Ascending aorta (tissue), 2 donors: ENCODE results near the gene VPS41. TPM values are rescaled to one million over a fixed set of nuclear protein-coding genes. Genes with fewer than 3 reads are reported as not detected.

Experiments
- DNase-seq, 2 donors: peaks; one replicate each; pipeline ENCODE4 v3.0.0-alpha.2; 2019; ENCODE audit warnings: low spot score in 2 of 2
- H3K27ac ChIP-seq, 2 donors: fragments of 200-600 bp; sonication (generic); one replicate each; pipeline ENCODE4 v1.5.1; 2016 to 2017; ENCODE audit warnings: mild to moderate bottlenecking in 1 of 2
- H3K27me3 ChIP-seq: fragments of 200-600 bp; sonication (generic); one replicate; pipeline ENCODE4 v1.5.1; 2017
- H3K36me3 ChIP-seq, 2 donors: fragments of 200-600 bp; sonication (generic); one replicate each; pipeline ENCODE4 v1.5.1; 2016
- H3K4me1 ChIP-seq, 2 donors: fragments of 200-600 bp; sonication (generic); one replicate each; pipeline ENCODE4 v1.5.1; 2016 to 2017; ENCODE audit warnings: mild to moderate bottlenecking in 1 of 2
- H3K4me3 ChIP-seq, 2 donors: fragments of 200-600 bp; sonication (generic); one replicate each; pipeline ENCODE4 v1.5.1; 2016 to 2017; ENCODE audit warnings: mild to moderate bottlenecking in 1 of 2
- H3K9me3 ChIP-seq, 2 donors: fragments of 200-600 bp; sonication (generic); one replicate each; pipeline ENCODE4 v1.5.1; 2016
- intact Hi-C: fragments of 100-400 bp; cut with DNase I; formaldehyde crosslinking; loops from one replicate; pipeline ENCODE4 v1.15.1; 2023
- total RNA-seq: library from RNA; depleted of rRNA; stranded (reverse); fragments of >200 nt; gene quantifications from one replicate; pipeline ENCODE4 v1.1.0, GENCODE V29; 2016
- TF ChIP-seq, protein P1 (sequence below), 3 experiments: fragments of 200-600 bp in 2 of 3; fragments of 450-650 bp in 1 of 3; sonication (generic) in 2 of 3; IDR thresholded peaks; one replicate each; pipeline ENCODE4 v1.5.1; 2016 to 2019; ENCODE audit warnings: antibody characterized with exemption in 3 of 3, mild to moderate bottlenecking in 1 of 3, moderate library complexity in 1 of 3

Gene VPS41
- total RNA-seq, 1 donor from 2014 or later = 13.4 TPM

DNA sequence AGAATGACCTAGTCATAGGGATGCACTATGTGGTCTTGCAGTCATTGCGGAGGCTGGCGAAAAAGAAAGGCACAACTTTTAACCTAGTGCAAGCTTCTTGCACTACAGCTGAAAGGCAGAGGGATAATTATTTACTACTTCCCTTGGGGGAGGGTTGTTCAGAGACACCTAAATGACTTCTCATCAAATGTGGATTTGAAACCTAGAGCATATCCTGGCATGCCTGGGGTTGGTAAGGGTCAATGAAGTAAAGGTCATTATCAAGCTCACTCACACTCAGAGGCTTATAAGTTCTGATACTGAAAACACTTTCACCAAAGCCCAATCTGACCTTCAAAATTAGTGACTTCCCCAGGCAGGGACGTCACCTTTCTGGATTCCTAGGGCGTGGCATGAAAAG is 168.9 kb downstream of the VPS41 start:
- no peaks in the 10 kb centered on the region for H3K4me1 ChIP-seq
- H3K27ac ChIP-seq = no peak overlapping the region
- TF ChIP-seq, protein P1, sequence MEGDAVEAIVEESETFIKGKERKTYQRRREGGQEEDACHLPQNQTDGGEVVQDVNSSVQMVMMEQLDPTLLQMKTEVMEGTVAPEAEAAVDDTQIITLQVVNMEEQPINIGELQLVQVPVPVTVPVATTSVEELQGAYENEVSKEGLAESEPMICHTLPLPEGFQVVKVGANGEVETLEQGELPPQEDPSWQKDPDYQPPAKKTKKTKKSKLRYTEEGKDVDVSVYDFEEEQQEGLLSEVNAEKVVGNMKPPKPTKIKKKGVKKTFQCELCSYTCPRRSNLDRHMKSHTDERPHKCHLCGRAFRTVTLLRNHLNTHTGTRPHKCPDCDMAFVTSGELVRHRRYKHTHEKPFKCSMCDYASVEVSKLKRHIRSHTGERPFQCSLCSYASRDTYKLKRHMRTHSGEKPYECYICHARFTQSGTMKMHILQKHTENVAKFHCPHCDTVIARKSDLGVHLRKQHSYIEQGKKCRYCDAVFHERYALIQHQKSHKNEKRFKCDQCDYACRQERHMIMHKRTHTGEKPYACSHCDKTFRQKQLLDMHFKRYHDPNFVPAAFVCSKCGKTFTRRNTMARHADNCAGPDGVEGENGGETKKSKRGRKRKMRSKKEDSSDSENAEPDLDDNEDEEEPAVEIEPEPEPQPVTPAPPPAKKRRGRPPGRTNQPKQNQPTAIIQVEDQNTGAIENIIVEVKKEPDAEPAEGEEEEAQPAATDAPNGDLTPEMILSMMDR (IDR thresholded peaks at IDR 0.05) = no peak
- no peak for DNase-seq
- H3K4me3 ChIP-seq = no peak overlapping the region
- intact Hi-C loops = no loop called here
- peaks cover 7 to 51% of the 10 kb centered on the region in 2 donors for H3K36me3 ChIP-seq
- H3K27me3 ChIP-seq = no peaks in the 10 kb centered on the region
- no peaks in the 10 kb centered on the region for H3K9me3 ChIP-seq

DNA sequence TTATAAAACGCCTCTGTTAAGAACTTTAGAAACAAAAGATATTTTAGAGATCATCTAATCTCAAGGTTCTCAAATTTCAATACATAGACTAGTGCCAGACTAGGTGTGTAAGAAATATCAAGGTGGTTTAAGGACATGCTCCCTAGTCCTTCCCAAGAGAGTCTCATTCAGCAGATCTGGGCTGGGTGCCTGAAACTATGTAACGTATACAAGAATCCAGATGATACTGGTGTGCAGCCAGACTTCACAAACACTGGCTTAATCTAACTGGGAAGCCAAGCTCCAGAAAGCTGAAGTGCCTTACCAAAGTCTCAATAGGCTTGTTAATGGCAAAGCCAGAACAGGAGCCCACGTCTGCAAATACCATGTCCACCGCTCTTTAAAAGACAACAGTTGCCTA is 172.9 kb downstream of the VPS41 start:
- Histone ChIP-seq H3K27me3 (no peaks in the 10 kb centered on the region), H3K4me3 (no peak overlapping the region), H3K9me3 (no peaks in the 10 kb centered on the region), H3K36me3 (peaks cover 0 to 21% of the 10 kb centered on the region in 2 donors), H3K27ac (no peak overlapping the region), H3K4me1 (no peaks in the 10 kb centered on the region)
- TF ChIP-seq, protein P1 (IDR thresholded peaks at IDR 0.05) = no peak
- intact Hi-C loops = no loop called here
- DNase-seq = no peak

DNA sequence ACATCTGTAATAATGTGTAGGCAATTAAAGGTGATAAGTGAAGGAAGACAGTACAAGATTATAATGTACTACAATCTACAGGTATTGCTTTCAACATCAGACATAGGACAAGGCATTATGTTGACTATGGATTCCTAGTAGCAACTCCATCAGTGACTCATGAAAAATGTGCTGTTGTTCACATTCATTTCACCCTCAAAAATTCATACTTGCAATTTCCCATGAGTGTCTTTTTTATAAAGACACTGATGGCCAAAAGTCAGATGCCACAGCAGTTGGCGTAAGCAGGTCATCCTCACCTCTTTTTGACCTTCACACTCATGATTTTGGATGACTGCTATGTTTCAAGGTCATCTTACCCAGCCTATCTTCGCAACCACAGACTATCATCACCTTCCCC is 177.8 kb downstream of the VPS41 start:
- Histone ChIP-seq H3K27me3 (no peaks in the 10 kb centered on the region), H3K4me1 (no peaks in the 10 kb centered on the region), H3K36me3 (peaks cover 0 to 24% of the 10 kb centered on the region in 2 donors), H3K9me3 (no peaks in the 10 kb centered on the region), H3K27ac (no peak overlapping the region), H3K4me3 (no peak overlapping the region)
- TF ChIP-seq, protein P1 (IDR thresholded peaks at IDR 0.05) = no peak
- DNase-seq = no peak
- intact Hi-C loops = no loop called here

DNA sequence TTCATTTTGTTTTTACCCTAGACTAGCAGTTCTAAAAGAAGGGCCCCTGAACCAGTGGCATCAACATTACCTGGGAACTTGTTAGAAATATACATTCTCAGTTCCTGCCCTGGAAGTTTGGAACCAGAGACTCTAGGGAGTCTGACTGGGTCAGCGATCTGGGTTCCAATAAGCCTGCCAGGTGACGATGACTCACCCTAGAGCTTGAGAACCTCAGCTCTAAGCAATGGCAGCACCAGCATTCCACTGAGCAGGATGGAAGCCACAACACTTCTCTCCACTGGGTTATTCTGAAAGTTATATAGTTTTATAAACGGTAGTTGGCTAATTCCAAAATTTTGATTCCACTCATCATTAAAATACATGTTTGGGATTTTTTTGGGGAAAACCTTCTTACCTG is 180.8 kb downstream of the VPS41 start:
- Histone ChIP-seq H3K4me1 (no peaks in the 10 kb centered on the region), H3K27me3 (no peaks in the 10 kb centered on the region), H3K27ac (no peak overlapping the region), H3K4me3 (no peak overlapping the region), H3K36me3 (peaks cover 0 to 44% of the 10 kb centered on the region in 2 donors), H3K9me3 (no peaks in the 10 kb centered on the region)
- intact Hi-C loops = no loop called here
- DNase-seq = no peak
- TF ChIP-seq, protein P1 (IDR thresholded peaks at IDR 0.05) = no peak

- intact Hi-C loops = no loop called here
- Histone ChIP-seq H3K4me1 (no peaks in the 10 kb centered on the region), H3K27me3 (no peaks in the 10 kb centered on the region), H3K9me3 (no peaks in the 10 kb centered on the region), H3K27ac (no peak overlapping the region), H3K36me3 (peaks cover 0 to 48% of the 10 kb centered on the region in 2 donors), H3K4me3 (no peak overlapping the region)
- TF ChIP-seq, protein P1 (IDR thresholded peaks at IDR 0.05) = no peak
- no peak for DNase-seq
Measured at GRCh38 chr7:38727184-38727940, 181.6 kb downstream of the VPS41 start.
